Suppressor macrophage treated with lipopolysaccharide for 1 hour (primary cell): ENCODE measurements around the gene GDPGP1.
"Not testable (repeated sequence)": the region's sequence is repeated elsewhere in the genome, so short reads cannot be mapped to it uniquely, and the experiment has no call there.

Experiments
- DNase-seq, 3 donors: peaks; one replicate each; pipeline ENCODE4 v3.0.0-alpha.2; 2020 to 2022

The GDPGP1 gene

DNA sequence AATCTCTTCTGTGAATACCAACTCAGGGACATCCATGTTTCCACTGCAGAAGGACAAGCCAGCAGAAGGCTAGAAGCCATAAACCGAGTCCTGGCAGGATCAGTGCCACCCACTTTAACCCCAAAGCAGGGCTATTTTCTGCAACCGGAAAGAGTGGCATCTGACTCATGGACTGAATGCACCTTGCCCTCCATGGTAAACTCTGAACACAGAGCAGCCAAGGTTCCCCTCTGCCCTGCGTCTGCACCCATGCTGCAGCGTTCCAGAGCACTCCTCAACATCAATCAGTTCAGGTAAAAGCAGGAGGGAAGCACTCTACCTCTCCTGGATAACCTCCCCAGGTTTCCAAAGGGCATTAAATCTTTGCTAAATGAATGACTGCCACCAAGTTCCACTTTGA is 30.7 kb downstream of the GDPGP1 start:
- peak; percentile 21 to 39 (median 34) for DNase-seq

DNA sequence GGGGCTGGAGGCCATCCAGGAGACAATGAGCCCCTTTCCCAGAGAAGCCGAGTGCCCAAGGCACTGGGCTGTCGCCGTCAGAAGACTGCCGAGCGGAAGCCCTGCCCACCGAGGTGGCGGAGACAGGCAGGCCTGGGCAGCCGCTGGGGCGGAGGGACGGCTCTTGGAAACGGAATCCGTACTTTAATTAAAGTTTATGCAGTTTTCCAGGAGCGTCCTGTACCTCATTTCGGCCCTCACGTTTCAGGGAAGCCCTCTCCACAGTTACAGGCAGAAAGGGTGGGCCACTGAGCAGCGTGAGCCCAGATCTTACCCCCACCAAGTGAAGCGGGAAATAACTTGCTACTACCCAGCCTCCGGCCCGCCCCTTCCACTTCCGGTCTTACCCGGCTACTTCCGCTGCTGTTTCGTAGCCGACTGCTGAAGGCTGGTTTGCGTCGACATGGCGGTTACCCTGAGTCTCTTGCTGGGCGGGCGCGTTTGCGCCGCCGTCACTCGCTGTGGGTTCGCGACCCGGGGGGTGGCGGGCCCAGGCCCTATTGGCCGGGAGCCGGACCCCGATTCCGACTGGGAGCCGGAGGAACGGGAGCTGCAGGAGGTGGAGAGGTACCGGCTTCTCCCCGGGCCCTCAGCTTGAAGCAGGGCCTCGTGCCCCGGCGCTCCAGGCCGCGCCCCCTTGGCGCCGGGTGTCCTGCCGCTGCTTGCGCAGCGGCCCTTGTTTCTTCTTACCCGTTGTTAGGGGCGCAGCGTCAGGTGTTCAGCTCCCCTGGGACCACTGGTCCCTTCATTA is 31.5 kb downstream of the GDPGP1 start, which contains the start of gene NGRN:
Gene NGRN, plus strand, starts transcription at position 402 of the 790 bp plus-strand sequence. Its CDS starts 41 bp downstream, at position 443.
- DNase-seq = peak; percentile 91 to 93 (median 91)

DNA sequence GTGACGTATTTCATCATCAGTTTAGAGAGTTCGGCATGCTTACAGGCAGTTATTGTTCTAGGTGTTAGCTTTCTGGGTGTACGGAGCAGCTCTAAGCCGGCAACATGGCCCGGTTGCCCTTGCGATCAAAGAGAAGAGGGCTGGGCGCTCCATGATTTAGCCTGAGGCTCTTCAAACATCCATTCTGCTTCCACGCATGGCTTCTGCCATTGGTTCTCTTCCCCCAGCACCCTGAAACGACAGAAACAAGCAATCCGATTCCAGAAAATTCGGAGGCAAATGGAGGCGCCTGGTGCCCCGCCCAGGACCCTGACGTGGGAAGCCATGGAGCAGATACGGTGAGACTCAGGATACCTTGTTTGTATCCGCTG is 32.0 kb downstream of the GDPGP1 start:
- peak; percentile 41 to 62 (median 46) for DNase-seq

DNA sequence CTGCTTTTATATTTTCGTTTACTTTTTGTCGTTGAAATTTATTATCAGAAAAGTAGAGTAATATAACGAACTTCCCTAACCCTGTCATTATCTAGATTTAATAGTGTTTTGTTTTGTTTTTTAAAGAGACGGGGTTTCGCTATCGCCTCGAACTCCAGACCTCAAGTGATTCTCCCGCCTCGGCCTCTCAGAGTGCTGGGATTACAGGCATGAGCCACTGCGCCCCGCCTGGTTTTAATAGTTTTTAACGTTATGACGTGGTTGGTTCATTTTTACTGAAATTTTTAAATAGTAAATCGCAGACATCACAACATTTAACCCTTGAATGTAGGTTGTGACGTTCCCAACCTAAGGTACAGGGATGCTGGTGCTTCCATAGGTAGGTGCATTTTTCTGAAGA is 32.5 kb downstream of the GDPGP1 start:
- peak; percentile 19 to 30 (median 26) for DNase-seq

DNA sequence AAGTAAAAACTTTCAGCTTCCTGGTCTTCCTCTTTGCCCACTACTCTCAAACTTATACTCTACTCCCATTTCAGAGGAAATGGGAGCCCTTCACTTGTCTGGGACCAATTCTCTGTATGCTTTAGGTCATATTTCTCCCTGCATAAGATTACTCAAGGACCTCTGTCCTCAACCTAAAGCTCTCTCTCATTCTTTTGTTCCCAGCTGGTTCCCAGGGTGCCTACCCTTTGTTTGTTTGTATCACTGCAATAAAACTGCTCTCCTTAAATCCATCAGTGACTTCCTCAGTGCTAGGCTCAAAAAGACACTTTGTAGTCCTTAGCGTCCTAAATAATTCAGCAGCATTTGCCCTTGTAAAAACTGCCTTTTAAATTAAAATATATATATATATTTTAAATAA is 34.4 kb downstream of the GDPGP1 start:
- no peak for DNase-seq

DNA sequence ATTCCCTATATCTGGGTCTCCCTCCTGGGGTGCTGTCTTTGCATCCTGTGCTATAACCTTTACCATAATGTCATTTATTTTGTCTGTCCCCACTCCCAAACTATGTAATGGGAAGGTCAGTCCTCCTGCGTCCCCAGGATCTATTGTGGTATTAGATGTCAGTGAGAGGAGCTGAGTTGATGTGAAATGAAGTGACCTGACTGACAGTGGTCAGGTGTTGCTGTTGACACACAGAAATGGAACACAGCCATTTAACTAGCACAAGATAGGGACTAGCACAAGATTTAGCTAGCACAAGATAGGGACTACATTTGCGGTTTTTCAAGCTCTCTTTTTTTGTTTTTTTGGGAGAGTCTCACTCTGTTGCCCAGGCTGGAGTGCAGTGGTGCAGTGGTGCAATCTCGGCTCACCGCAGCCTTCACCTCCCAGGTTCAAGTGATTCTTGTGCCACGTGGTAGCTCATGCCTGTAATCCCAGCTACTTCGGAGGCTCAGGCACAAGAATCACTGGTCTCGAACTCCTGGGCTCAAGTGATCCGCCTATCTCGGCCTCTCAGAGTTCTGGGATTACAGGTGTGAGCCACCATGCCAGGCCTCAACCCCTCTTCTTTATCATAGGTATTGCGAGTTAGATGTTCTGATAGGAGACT is 36.6 kb downstream of the GDPGP1 start:
- no peak for DNase-seq

DNA sequence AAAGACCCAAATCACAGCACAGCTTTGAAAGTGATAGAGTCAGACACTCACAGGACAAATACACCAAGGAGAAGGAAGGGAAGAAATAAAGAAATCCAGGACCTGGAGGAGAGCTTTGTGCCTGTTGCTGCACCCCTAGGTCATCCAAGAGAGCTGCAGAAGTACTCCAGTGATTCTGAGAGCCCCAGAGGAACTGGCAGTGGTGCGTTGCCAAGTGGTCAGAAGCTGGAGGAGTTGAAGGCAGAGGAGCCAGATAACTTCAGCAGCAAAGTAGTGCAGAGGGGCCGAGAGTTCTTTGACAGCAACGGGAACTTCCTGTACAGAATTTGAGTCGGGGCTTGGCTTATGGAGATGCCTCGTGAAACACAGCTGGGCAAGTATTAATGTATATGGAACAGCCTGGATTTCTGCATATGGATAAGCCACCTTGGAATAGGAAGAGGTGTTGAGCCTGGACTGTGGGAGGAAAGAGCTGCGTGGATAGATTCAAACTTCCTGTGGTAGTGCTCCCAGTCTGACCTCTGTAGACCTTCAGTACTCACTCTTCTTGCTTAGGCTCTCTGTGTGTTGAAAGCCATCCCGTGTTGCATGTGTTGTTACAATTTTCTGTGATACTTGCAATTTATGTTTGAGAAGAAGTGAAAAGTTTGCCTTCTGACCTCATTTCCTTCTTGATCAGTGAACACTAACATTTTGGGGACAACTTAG is 37.6 kb downstream of the GDPGP1 start:
- DNase-seq = no peak

DNA sequence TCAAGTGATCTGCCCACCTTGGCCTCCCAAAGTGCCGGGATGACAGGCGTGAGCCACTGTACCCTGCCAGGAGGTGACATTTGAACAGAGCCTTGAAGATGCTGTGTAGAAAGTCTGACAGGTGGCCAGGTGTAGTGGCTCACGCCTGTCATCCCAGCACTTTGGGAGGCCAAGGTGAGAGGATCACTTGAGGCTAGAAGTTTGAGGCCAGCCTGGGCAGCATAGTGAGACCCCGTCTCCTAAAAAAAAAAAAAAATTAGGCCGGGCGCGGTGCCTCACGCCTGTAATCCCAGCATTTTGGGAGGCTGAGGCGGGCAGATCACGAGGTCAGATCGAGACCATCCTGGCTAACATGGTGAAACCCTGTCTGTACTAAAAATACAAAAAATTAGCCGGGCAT is 44.5 kb downstream of the GDPGP1 start:
- DNase-seq = not testable (repeated sequence)

DNA sequence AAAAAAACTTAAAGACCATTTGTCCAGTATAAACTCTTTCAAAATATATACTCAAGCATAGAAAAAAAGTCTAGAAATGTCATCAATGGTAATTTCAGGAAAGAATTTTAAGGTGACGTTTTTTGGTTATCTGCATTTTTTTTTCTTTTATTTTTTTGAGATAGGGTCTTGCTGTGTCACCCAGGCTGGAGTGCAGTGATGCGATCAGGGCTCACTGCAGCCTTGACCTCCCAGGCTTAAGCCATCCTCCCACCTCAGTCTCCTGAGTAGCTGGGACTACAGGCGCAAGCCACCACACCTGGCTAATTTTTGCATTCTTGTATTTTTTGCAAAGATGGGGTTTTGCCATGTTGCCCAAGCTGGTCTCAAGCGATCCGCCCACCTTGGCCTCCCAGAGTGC is 46.7 kb downstream of the GDPGP1 start:
- DNase-seq = not testable (repeated sequence)

DNA sequence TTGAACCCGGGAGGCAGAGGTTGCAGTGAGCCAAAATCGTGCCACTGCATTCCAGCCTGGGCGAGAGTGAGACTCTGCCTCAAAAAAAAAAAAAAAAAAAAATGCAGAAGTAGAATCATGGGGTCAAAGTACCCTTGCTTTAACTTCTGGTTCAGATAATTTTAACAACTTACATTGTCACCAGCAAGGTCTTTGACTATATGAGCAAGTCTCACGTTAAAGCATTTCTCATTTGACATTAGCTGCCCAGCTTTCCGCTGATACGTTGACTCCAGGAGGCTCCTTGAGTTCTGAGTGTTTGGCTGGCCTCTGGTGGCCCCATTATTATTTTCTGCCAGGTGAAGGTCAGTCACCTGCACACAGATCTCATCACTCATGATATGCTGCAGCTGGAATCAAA is 47.6 kb downstream of the GDPGP1 start:
- DNase-seq = peak; percentile 17 to 38 (median 35)

DNA sequence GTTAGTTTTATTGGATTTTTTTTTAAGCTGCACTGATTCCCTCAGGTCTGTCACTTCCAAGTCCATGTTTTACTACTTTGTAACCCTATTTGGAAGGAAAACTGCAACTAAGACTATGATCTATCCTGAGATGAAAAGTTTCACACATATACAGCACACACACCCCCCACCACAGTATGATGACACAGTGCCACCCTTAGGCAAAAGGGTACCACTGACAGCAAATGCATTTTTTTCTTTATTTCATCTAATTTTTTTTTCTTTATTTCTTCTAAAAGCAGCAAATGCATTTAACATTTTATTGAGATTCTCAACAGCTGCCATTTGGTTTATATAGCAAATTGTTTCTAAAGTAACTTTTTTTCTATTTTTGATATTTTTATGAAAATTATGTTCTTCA is 52.7 kb downstream of the GDPGP1 start:
- DNase-seq = peak; percentile 43 to 61 (median 48)

DNA sequence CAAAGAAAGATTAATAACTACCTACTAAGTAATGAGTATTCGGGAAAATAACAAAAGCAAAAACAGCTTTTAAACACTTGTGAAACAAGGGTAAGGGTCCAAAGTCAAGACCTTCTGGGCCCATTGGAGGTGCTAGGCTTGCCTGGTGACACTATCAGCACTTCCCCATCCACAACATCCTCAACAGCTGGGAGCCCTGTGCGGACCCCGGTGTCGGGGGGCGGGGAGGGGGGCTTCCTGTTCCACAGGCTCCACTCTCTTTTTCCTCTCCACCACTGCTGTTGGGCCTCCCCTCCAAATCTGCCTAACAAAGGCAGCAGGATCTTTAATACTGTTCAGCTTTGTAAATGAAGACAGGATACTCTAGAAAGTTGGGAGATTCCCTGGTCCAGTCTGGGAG is 53.1 kb downstream of the GDPGP1 start:
- DNase-seq = no peak

DNA sequence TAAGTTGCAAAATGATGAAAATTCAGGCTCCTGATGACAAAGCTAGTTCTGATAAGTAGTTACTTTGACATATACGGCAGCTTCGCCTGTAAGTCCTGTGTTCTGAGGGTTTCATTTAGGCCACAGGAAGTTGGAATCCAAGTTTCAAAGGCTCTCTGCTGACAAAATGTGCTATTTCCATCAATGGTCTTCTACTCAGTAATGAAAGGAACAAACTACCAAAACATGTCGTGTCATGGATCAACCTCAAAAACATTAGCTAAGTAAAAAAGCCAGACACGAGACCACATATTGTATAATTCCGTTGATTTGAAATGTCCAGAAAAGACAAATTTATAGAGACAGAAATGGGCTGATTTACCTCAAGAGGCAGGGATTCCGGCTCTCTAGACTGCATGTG is 53.9 kb downstream of the GDPGP1 start:
- DNase-seq = no peak

DNA sequence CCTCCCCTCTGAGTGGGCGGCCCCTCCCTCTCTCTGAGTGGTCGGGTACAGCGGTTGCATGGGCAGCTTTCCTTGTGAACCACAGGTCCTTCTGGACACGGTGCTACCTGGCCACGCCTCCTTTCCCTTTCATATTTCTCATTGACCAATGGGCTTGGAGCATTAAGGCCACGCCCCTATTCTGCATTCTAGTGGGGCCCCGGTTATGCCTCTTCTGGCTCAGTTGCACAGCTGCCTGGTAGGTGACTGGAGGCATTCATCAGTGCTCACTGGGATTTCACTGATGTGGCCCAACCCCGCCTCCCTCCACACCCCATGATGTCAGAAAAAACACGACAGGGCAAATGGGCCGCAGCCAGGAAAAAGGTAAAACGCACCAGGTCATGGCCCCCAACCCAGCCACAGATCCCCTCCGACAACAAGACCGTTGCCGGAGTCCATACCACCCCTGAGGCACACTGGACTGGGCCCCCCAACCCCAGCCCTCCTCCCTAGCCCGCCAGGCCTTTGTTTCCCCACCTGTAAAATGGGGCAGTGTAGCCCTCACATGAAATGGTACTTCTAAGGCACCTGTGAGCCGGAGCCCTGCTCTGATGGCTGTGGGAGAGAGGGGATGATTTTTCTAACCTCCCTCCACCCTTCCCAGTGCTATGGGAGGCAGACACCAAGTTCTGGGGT is 57.8 kb downstream of the GDPGP1 start:
- DNase-seq = peak; percentile 13 to 18 (median 16)

DNA sequence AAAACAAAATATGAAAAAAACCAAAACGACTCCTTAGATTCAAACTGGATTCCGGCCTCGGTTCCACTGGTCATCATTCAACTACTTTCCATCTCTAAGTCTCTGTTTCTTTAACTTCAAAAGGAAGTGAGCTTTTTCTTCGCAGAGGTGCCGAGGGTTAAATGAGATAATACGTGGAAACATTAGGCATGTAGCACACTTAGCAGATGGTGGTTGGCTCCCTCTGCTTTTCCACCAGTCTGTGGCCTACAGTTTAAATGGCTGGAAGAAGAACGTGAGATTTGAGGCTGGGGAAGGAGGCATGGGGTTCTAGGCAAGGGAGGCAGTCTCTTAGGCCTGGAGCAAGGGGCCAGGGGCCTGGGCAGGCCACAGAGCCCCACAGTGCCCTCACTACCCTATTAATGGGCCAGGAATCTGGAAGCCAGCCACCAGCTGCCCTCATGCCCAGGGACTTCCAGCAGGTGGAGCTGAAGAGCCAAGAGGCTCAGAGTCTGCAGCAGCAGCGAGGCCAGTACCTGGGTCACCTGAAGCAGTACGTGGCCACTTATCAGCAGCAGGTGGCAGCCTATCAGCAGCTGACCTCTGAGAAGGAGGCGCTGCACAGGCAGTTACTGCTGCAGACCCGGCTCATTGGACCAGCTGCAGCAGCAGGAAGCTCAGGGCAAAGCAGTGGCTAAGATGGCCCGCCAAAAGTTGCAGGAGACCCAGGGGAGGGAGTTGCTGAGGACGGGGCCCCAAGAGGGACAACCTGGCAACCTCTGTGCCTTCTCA is 59.2 kb downstream of the GDPGP1 start:
- DNase-seq = peak; percentile 66 to 80 (median 73)

DNA sequence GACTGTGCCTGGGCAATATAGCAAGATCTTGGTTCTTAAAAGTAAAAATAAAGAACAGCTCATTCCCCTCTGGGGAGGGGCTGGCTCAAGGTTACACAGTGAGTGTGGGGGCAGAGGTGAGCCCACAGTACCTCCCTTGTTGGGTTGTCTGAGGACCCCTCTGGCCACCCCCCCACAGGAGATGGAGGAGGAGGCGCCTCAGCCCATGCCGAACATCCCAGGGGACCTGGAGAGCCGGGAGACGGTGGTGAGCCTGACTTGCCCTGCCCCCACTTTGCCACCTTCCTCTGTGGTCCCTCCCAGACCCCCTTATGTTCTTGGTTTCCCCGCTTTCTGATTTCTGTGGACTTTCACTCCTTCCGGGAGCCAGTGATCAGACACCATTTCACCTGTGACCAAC is 60.1 kb downstream of the GDPGP1 start:
- DNase-seq = no peak

DNA sequence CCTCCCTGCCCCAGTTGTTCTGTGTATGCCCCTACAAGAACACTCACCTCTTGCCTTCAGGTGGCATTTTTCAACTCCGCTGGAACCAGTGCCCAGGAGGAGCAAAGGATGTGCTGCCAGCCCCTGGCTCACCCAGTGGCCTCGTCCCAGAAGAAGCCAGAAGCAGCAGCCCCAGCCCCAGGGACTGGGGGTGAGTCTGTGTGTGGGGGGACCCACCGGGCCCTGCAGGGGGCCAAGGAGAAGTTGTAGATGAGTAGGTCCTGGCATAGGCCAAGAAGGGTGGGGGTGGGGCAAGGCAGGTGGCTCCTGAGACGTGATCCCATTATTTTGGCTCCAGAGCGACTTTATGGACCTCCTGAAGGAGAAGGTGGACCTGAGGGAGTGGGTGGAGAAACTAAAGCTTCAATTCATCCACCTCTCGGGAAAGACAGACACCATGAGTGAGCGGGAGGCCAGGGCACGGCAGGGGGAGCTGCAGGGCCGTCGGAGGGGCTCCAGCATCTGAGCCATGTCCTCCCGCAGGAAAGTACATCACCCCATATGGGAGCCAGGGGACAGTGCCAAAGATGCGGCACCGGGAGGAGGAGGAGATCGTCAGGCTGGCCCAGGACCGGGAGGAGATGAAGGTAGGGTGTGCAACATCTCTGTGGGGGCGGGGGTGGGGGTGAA is 60.7 kb downstream of the GDPGP1 start:
- no peak for DNase-seq

DNA sequence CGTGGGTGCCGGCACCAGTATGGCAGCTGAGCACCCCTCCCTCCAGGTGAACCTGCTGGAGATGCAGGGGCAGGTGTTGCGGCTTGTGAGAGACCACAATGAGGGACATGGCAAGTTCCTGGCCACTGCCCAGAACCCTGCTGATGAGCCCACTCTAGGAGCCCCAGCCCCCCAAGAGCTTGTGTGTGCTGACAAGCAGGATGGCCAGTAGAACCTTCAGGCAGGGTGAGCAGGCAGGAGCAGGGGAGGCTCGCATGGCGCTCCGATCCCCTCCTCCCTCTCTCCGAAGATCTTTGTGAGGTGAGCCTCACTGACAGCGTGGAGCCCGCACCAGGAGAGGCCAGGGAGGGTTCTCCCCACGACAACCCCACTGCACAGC is 61.2 kb downstream of the GDPGP1 start:
- DNase-seq = no peak
